NAMALWA (cell line): ENCODE results near the gene S100A2.

Source experiments
- DNase-seq: peaks from one replicate; pipeline ENCODE4 v3.0.0-alpha.2; 2015; ENCODE audit warnings: low spot score

The S100A2 gene

DNA sequence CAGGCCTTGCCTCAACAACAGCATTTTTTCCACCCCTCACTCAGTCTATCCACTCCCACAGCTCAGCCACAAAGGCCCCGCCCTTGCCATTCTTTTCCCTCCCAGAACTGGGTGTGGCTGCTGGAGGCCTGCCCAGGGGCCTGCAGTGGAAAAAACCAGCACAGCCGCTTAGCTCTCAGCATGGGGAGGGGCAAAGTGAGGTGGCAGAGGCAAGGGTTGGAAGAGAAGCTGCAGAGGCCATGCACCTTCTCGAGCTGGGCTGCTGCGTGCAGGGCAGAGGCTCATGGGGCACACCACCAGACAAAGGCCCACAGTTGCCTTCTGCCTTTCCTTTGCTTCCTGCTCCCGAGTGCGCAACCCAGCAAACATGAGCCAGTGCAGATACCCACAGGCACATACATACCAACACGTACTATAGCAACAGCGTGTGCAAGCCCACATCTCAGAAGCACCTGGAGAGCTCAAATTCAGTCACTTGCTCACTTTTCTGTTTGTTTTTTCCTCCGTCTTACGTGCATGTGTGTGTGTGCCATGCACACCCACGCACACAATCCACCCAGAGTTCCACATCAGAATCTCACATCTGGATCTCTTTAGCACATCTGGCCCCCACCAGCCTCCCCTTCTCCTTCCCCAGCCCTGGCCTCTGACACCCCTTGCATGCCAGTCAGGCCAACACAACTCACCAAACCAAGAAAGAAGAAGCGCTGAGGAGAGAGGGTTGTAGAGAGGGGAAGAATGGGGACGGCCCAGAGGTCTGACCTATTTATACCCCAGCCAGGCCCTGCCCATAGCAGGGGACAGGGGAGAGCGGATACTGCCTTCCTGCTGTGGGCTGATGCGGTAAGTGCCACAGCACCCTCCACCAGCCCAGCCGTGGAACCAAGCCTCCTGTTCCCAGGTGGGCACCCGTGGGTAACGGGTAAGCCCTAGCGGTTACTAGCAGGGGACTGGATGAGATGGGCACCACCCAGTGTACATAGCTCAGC is 20.3 kb downstream of the S100A2 start, which contains the start of gene S100A4:
S100A4 (minus strand) TSS at position 740 of the 989 bp plus-strand sequence. CDS start 1,012 bp downstream, outside the sequence.
- DNase-seq = peak; percentile 97

DNA sequence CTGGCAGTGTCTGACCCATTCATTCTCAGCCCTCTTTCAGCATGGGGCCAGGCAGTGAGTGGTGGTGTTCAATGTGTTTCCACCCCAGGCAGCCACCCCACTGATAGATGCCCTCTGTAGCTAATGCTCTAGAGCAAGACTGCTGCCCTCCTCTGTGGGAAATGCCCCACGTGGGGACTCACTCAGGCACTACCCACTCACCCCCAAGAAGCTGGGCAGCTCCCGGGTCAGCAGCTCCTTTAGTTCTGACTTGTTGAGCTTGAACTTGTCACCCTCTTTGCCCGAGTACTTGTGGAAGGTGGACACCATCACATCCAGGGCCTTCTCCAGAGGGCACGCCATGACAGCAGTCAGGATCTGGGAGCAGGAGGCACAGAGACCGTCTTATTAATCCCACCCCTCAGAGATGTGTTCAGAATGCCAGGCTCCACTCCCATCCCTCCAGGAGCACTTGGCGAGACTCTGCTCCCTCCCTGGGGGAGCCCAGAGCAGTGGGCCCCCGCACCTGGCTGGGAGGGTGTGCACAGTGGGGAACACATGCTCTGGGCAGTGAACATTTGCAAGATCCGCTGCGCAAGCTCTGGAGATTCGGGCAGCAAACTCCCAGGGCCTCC is 21.1 kb downstream of the S100A2 start:
- DNase-seq = no peak

DNA sequence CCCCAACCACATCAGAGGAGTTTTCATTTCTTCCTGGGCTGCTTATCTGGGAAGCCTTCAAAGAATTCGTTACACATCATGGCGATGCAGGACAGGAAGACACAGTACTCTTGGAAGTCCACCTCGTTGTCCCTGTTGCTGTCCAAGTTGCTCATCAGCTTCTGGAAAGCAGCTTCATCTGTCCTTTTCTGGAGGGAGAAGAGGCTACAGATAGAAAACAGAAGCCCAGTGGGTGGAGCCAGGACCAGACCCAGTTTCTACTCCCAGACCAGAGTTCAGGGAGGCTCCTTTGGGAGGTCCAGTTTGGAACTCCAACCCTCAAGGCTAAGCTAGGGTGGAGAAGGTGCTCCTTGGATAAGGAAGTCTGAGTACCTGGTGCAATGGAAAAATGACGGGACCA is 21.9 kb downstream of the S100A2 start:
- DNase-seq = no peak

DNA sequence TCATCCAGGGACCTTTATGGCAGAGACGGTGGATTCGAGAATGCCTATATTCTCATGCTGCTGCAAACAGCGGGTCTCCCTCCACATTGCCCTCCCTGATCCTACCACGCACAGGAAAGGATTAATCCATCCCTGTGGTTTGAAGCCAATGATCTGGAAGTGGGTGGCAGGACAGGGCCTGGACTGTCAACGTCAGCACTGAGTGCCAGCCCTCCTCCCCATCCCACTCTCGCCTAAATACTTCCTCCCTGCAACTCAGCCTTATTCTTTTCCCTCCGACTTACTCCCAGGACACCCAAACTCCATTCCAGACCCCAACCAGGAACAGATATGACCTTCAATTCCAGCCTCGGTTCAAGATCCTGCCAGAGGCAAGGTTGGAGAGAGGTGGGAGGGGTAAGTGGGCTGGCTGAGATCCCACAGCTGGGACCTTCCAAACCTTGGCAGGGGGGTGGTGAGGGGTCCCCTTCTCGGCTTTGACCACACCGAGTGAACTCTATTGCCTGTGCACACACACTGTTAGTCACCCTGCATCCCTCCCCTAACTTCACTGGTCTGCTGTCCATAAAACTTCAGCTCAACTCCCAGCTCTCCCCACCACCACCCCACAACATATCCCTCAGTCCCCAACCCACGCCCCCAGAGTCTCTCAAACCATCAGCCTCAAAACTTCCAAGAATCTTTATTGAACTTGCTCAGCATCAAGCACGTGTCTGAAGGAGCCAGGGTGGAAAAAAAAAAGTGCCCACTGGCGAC is 22.5 kb downstream of the S100A2 start:
- DNase-seq = no peak

DNA sequence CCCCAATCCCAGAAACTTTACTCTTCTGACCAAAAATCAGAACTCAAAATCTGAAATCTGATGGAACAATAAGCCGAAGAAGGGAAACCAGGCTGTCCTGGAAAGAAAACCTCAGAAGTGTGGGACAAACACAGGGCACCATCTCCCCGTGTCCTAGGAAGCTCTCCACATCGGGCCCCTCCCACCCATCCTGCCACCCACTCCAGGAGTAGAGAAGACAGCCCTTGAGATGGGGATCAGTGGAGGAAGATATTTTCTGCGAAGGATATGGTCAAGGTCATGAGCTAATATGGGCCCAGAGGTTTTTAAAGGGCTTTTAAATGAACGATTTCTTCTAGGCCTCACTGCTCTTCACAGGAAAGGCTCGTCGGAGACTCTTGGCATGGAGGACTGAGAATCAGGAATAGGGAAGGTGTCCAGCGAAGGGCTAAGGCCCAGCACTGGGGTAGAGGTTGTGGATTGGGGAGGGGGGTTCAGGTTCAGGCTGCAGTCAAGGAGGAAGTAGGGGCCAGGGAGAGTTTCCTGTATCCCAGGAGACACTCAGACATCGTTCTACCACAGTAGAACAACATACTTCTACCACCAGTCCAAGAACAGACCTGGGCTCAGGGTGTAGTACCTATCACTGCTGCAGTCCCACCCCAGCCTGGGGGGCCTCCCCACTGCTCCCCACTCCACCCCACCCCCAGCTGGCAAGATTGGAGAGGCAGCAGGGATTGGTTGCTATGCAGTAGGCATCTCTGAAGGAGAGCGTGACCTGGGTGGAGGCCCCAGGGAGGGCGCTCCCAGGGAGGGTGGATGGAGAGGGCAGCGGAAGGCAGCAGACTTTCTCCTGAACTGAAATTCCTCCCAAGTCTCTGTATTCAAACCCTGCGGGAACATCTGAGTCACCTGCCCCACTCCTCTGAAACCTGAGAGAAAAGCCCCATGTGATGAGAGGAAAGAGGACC is 23.7 kb downstream of the S100A2 start:
- no peak for DNase-seq

DNA sequence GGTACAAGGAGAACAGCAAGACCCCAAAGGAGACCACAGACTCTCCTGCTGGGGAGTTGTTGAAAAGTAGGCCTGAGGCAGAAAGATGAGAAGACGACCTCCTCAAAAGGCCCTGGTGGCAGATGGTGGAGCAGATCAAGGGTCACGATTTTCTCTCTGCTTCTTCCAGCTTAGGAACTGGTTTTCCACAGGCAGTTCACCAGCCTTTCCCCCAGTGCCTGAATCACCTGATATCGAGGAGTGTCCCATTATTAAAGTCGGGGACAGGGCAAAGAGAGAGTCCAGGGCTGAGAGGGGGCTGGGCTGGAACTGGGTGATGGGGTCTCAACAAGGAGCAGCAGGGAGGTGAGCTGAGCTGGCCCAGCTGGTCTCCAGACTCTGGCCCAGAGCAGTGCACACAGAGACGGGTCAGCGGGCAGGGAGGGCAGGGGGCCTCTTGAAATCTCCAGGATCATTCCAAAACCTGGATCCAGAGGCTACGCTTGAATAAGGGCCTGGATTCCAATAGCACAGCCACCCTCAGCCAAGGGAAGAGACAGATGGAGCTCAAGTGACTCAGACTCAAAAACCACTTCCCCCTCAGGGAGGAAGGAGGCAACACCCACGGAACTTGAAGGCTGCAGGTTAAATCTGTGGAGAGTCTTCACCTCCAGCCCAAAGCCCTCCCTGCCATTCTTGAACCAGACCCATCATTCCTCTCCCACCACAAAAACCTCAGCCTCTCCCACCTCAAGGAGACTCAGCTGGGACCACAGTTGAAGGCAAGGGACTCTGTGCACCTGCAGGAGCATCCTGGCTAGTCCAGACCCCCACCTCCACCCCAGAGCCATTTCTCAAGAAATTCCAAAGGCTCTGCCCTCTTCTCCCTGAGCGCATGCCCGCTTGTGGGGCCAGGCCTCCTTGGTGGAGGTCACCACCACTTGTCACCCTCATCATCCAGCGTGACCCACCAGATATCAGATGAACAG is 25.0 kb downstream of the S100A2 start, which contains the start of gene S100A5:
S100A5 (minus strand) TSS at position 541 of the 968 bp plus-strand sequence. CDS start 743 bp downstream, outside the sequence.
- DNase-seq = no peak

DNA sequence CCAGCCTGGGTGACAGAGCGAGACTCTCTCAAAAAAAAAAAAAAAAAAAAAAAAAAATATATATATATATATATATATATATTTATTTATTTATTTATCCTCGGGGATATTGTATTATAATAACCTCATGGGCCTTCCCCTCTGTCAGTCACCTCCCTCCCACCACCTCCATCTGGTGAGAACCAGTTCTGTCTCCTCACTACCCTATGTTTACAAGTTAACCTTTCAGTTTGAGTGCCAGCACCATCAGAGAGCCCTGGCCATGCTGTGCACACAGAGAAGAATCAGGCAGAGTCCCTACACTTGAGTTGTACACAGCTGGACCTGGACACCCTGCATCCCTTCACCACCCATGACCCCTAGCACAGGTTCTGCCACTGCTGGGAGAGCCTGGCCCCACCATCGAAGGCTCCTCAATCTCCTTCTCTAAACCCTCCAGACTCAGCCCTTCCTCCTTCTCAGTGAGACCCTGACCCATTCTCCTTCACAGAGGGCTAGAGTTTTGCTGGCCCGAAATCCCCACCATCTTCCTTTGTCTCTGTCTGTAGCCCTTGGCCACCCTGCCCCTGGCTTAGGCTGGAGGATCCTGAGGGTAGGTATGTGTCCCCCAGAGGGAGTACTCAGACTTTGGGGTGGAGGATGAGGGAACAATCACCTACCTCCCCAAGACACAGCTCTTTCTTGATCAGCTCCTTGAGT is 26.1 kb downstream of the S100A2 start:
- no peak for DNase-seq

DNA sequence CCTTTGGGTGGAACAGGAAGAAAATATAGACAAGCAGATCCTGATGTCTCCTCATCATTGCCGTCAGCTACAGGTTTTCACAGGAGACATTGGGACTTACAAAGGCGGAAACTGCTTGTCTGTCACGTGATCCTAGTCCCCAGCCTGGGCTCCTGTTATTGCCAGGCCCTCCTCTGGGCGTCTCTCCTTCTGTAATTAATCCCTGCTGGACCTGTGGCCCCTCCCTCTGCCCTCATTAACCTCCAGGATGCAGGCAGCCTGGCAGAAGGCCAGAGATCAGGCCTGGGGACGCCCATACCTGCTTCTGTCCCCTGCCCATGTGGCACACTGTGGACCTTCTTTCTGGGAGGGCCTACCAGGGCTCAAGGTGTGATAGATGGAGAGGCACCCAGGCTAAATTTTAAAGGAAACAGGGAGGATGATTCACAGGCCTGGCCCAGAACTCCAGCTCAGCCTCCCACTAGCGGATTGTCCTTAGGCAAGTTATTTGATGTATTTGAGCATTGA is 27.3 kb downstream of the S100A2 start:
- DNase-seq = no peak

DNA sequence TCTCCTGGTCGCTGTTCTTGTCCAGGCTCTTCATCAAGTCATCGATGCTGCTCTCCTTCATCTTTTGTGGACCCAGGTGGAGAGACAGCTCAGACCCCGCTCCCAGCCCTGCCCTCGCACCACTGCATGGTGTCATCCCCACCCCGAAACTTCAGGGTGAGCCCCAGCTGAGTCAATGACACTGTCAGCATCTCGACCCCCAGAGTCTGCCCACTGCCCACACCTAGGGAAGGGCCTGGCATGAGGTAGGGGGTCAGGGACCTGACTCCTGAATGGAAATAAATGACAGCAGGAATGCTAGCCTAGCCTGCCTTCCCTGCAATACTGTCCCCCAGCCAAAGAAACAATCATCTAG is 28.3 kb downstream of the S100A2 start:
- DNase-seq = no peak

DNA sequence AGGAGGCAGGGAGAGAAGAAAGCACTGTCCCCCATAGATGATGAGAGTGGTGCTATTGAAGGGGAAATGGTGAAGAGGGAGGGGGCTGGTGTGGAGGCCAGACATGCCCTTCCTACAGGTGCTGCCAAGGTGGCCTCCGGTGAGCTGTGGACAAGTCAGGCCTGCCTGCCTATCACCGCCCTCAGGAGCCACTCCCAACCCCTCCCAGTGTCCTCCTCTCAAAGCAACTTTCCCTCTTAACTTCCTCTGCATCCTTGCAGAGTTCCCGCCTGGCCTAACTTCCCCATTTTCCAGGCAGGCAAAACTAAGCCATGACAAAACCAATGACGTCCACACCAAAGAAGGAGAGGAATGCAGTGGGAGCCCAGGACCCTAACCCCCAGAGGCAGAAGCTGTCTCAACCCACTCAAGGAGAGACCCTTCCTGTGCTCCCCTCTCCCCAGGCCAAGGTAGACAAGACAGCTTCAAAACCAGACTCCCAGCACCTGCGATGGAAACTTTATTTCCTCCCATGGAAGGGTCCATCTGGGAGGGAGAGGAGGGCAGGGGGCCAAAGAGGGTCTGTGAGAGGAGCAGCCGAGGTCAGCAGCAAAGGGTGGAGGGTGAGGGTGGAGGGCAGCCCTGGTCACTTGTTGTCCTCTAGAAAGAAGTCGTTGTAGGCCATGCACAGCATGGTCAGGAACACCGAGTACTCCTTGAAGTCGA is 28.8 kb downstream of the S100A2 start:
- DNase-seq = no peak

DNA sequence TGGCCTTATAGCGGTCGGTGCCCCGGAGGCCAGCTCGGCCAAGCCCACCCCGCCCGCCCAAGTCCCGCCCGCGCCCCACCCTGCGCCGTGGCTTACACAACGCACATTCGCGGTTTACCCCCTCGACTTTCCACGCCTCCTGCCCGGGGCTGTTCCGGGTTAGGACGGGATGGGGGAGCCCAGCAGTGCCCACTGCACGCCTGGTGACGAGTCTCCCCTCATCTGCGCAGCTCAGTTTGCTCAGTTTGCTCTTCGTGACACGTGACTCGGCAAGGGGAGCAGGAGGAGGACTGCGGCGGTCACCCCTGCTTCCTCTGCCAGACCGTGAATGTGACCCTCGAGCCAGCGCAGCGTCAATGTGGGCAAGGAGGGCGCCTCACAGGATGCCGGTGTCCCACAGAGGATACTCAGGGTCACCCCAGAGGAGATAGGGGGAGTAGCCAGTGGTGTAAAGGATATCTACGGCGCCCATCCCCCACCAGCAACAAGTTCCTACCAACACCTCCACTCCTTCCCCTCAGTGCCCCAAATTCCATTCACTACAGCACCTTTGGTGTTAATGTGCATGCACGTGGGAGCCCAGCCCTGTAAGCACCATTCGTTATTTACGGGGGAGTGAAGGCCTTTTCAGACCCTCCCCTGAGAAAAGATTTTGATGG is 29.5 kb downstream of the S100A2 start:
- no peak for DNase-seq

DNA sequence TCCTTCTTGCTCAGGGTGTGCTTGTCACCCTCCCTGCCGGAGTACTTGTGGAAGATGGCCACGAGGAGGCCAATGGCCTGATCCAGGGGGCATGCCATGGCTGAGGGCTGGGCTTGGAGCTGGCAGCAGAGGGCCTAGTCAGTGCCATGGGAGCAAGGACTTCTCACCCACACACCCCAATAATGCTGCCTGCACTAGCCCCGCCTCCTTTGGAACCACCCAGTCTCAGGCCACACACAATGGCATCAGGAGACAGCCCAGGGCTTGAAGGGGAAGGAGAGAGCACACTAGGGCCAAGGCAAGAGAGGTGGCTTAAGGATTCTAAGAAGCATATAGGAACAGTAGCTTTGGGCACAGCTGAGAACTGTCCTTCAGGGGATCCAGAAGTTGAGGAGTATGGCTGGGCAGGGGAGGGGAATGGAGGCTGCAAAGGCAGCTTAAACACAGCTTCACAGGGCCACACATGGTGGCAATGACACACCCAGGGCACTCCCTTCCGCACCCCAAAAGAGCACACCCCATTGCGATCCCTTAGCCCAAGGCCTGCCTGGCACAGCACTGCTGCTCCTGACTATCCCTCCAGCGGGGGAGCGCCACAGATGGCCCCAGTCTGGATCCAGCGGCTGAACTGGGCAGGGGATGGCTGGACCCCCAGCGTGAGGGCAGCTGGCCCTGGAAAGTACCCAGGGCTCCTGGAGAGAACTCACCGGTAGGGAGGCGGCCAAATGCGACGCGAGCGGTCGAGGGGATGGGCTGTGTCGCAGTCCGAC is 30.2 kb downstream of the S100A2 start, which contains the start of gene S100A6:
S100A6 (minus strand) TSS at position 750 of the 770 bp plus-strand sequence; CDS start at position 98, 652 bp downstream.
- DNase-seq = no peak

DNA sequence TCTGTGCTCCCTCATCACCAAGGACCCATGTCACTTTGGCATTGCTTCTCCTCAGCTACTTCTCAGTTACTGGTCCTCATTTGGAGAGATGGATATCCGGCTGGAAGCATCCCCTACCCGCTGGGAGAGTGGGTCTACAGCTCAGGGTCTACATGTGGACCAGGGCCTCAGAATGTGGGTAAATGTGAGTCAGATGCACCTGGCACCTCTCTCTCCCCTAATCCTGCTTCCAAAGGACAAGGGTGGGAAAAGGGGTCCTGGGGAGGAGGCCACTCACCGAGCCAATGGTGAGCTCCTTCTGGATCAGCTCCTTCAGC is 30.8 kb downstream of the S100A2 start:
- DNase-seq = no peak

DNA sequence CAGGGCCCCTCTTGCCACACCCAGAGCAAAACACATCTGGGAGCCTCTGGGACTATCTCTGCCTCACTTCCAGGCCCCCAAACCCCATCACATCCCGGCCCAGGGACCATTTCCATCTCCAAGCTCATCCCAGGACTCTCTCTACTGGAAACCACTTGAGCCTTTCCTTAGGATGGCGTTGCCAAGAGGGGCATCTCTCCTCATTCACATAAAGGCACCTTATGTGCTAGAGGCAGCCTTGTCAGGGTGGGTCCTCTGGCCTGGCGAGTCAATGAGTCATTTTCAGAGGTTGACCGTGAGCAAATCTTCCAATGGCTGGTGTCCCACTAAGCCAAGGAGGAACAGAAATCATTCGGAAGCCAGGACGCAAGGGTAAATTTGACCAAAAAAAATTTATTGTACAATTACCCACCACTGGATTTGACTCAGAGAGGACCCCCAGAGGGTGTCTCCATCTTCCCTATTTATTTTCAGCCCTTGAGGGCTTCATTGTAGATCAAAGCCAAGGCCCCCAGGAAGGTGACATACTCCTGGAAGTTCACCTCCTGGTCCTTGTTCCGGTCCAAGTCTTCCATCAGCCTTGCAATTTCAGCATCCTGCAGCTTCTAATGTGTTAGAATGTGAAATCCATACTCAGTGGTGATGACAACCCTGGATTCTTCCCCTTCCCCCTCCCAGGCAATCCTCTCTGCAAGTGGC is 31.3 kb downstream of the S100A2 start:
- no peak for DNase-seq

DNA sequence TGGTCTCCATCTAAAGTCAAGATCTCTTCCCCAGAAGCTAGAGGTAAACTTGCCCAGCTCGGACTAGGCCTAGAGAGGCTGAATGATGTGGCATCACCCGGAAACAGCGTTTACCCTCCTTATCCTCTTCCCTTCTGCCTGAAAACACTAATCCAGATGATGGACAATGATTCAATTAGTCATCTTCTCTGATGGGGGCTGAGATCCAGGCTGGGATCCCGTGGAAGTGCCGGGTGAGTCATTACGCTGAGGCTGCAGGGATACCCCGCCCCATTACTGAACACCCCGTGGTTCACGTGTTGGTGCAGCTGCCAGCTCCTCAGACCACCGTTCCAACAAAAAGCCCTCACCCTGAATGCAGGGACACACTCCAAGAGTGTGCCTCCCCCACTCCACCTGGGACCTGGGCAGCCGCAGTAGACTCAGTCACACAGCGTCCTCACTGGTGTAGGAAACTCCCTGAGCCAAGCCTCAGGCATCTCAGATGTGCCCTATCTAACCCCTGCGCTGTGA is 31.9 kb downstream of the S100A2 start:
- no peak for DNase-seq
